HuH-7.5 (cell line): Measurements from ENCODE around the gene SPRR2B.
"Not testable (repeated sequence)": the region's sequence is repeated elsewhere in the genome, so short reads cannot be mapped to it uniquely, and the experiment has no call there.

ENCODE experiments used
- DNase-seq: peaks from one replicate; pipeline ENCODE4 v3.0.0; 2011; ENCODE audit warnings: low spot score

SPRR2B gene

DNA sequence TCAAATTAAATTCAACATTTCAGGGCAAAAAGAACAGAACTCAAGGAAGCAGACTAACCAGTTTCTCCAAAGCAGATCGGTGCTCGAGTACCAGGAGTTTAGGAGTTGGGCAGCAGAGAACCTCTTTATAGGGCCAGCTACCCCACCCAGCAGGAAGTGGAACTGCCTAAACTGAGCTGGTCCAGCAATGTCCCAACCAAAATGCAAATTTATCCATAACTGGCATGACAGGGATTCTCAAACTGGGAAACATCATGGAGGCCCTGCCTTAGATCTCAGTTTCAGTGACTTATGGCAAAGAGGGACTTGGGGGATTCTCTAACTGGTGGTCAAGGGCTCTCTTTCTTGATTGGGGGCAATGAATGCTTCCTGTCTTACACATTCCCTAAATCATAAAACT is at the start of gene SPRR2B:
SPRR2B (minus strand) TSS at position 101 of the 400 bp plus-strand sequence. CDS start 772 bp downstream, outside the sequence.
- DNase-seq: no peak

DNA sequence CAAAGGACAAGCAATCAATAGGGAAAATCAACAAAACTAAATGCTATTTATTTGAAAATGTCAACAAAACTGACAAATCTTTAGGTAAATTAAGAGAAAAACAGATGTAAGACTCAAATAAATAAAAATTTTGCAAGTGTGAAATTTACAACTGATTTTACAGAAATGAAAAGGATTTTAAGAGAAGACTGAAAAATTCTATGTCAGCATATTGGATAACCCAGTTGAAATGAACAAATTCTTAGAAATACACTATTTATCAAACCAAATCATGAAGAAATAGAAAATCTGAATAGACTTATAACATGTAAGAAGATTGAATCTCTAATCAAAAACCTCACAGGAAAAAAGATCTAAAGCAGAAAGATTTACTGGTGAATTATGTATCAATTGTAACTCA is 49.5 kb upstream of the SPRR2B start:
- DNase-seq: no peak

DNA sequence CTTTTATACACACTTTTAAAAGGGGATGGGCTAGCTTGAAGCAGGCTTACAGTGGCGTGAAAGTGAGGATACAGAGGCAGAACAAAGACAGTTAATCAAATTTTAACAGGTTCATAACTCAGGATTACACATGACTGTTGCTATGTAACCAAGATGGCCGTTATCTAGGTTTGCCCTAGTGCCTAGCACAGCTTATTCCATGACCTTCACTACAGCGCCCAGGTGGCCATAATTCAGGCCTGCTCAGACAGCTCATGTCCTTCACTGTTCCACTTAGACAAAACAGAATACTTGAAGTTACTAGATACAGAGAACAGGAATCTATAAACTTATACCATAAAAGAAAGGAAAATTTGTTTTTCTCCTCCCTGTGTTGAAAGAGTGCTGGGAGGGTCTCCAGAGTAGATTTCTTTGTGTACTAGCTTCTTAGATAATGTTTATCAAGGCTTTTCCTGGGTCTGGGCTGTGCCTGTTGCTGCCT is 48.1 kb upstream of the SPRR2B start:
- no peak for DNase-seq

DNA sequence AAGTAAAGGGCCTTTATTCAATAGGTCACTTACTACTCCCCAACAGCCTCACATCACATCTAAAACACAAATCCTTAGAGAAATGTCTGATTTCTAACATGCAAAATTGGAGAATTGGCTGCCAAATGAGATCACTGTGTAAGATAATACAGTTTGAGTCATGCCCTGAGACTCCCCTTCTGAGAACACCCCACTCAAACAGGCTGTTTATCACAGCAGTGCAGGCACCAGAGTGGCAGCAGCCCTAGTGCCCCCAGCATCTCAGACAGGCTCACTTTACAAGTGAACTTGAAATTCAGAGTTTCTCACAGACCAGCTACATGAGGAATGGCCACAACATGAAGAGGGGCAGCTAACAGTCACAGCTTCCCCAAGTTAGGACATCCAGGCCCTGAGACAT is 43.9 kb upstream of the SPRR2B start:
- DNase-seq: not testable (repeated sequence)

DNA sequence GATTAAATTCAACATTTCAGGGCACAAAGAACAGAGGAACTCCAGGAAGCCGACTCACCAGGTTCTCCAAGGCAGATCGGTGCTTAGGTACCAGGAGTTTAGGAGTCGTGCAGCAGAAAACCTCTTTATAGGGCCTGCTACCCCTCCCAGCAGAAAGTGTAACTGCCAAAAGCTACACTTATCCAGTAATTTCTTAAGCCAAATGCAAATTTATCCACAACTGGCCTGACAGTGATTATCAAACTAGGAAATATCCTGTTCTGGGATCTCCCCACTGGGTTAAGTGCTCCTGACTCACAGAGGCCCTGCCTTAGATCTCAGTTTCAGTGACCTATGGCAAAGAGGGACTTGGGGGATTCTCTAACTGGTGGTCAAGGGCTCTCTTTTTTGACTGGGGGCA is 42.0 kb upstream of the SPRR2B start, which contains the start of gene SPRR2F:
SPRR2F (minus strand) TSS at position 101 of the 400 bp plus-strand sequence. CDS start 783 bp downstream, outside the sequence.
- DNase-seq: no peak

DNA sequence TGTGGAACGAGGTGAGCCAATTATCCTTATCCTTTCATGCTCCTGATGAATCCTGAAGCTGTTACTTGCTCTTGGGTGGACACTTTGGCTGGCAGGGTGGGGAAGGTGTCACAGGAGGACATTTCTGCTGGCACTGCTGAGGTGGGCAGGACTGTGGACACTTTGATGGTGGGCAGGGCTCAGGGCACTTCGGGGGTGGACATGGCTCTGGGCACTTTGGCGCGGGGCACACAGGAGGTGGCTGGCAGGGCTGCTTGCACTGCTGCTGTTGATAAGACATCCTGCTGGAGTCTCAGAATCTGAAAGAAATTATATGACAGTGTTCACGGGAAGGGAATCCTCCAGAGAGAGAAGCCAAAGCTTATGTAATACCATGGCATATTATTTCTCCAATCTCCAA is 41.0 kb upstream of the SPRR2B start:
- not testable (repeated sequence) for DNase-seq

DNA sequence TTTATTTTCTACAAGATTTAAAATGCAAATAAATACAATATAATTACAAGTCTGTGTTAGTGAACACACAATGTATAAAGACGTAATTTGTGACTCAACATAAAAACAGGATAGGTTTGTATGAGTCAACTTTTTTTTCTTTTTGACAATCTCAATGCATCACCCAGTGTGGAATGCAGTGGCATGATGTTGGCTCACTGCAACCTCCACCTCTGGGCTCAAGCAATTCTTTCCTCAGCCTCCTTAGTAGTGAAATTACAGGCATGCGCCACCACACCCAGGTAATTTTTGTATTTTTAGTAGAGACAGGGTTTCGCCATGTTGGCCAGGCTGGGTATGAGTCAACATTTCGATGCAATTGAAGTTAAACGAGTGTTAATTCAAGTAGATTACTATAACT is 28.8 kb upstream of the SPRR2B start:
- no peak for DNase-seq

DNA sequence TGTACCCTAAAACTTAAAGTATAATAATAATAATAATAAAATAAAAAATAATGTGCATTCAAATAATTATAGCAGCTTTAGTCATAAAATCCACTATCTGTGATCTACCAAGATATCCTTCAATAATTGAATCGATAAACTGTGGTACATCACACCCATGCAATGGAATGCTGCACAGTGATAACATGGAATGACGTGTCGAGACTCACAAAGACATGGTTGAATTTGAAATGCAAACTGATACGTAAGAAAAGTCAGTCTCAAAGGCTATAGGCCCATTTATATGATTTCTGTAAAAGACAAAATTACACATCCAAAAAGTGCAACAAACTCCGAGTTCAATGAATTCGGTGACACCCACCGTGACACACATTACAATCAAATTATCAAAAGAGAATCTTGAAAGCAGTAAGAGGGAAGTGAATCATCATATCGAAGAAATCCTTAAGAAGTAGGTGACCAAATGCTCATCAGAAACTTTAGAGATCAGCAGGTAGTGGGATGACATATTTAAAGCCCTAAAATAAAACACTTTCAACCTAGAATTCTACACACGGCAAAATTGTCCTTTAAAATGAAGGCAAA is 28.1 kb upstream of the SPRR2B start:
- DNase-seq: no peak

DNA sequence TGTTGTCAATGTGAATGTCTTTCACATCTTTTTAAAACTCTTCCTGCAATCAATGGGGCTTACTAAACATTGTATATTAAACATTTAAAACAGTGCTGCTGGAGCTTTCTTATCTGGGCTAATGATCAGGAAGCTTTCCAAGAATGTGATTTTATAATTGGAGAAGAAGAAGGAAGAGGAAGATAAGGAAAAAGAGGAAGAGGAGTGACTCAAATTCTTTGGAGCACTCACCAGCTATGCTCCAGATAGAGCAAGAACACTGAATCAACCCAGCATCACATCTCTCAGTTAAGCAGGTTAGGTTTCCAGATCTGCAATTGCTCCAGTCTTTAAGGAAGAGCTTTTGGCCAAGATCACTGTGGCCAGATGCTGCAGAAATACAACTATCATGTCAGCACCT is 24.4 kb upstream of the SPRR2B start:
- DNase-seq: no peak

DNA sequence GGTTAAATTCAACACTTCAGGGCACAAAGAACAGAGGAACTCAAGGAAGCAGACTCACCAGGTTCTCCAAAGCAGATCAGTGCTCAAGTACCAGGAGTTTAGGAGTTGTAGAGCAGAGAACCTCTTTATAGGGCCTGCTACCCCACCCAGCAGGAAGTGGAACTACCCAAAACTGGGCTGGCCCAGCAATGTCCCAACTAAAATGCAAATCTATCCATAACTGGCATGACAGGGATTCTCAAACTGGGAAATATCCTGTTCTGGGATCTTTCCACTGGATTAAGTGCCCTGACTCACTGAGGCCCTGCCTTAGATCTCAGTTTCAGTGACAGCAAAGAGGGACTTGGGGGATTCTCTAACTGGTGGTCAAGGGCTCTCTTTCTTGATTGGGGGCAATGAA is 23.0 kb upstream of the SPRR2B start, which contains the start of gene SPRR2E:
SPRR2E (minus strand) TSS at position 101 of the 400 bp plus-strand sequence. CDS start 775 bp downstream, outside the sequence.
- DNase-seq: no peak

DNA sequence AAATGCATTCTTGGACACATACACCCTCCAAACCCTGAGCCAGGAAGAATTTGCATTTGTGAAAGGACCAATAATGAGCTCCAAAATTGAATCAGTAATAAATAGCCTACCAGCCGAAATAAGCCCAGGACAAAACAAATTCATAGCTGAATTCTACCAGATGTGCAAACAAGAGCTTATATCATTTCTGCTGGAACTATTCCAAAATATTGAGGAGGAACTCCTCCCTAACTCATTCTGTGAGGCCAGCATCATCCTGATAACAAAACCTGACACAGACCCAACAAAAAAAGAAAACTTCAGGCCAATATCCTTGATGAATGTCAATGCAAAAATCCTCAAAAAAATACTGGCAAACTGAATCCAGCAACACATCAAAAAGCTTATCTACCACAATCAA is 16.2 kb upstream of the SPRR2B start:
- DNase-seq: no peak

DNA sequence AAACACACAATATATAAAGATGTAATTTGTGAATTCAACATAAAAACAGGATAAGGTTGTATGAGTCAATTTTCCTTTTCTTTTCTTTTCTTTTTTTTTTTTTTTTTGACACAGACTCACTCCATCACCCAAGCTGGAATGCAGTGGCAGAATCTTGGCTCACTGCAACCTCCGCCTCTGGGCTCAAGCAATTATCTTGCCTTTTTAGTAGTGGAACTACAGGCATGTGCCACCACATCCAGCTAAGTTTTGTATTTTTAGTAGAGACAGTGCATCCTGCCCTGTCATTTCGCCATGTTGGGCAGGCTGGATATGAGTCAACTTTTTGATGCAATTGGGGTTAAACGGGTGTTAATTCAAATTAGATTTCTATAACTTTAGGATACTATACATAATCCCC is 10.3 kb upstream of the SPRR2B start:
- DNase-seq: no peak

DNA sequence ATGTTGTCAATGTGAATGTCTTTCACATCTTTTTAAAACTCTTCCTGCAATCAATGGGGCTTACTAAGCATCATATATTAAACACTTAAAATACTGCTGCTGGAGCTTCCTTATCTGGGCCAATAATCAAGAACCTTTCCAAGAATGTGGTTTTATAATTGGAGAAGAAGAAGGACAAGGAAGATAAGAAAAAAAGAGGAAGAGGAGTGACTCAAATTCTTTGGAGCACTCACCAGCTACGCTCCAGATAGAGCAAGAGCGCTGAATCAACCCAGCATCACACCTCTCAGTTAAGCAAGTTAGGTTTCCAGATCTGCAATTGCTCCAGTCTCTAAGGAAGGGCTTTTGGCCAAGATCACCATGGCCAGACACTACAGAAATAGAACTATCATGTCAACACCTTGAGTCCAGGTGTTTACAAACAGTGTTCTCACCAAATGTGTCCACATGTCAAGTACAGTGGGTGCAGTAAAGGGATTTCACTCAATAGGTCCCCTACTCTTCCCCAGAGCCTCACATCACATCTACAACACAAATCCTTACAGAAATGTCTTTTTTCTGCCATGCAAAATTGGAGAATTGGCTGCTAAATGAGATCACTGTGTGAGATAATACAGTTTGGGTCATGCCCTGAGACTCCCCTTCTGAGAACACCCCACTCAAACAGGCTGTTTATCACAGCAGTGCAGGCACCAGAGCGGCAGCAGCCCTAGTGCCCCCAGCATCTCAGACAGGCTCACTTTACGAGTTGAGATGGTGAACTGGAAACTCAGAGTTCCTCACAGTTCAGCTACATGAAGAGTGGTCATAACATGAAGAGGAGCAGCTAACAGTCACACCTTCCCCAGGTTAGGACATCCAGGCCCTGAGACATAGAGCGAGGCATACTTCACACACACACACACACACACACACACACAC is 1.7 kb upstream of the SPRR2B start:
- no peak for DNase-seq

DNA sequence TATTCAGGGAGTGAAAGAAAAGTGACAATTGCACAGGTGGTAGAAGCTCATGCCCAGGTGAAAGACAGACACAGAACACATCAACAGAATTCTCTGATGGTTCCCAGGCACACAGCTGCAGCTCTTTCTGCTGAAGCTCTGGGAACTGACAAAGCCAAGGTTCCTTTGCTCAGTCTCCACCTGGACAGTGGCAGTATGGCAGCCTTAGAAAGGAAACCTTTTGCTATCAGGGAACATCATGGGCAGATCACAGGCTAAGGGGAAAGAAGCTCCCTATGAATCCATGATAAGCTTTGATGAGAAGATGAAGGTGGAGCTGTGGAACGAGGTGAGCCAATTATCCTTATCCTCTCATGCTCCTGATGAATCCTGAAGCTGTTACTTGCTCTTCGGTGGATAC is 1.2 kb downstream of the SPRR2B start:
- DNase-seq: no peak

DNA sequence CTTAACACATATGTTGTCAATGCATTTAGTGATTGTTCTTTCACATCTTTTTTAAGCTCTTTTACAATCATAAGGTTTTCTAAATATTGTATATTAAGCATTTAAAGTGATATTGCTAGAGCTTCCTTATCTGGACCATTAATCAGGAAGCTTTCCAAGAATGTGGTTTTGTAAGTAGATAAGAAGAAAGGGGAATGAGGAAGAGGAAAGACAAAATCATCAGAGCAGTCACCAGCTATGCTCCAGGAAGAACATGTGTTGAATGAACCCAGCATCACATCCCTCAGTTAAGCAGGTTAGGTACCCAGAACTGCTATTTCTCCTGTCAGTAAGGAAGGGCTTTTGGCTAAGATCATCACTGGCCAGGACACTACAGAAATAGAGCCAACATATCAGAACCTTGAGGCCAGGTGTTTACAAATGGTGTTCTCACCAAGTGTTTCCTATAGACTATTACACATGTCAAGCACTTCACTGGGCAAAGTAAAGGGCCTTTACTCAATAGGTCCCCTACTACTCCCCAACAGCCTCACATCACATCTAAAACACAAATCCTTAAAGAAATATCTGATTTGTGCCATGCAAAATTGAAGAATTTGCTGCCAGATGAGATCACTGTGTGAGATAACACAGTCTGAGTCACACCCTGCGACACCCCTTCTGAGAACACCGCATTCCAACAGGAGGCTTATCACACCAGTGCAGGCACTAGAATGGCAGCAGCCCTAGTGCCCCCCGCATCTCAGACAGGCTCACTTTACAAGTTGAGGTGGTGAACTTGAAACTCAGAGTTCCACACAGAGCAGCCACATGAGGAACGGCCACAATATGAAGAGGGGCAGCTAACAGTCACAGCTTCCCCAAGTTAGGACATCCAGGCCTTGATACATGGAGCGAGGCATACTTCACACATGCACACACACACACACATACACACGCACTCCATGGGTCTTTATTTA is 12.3 kb downstream of the SPRR2B start:
- DNase-seq: no peak

DNA sequence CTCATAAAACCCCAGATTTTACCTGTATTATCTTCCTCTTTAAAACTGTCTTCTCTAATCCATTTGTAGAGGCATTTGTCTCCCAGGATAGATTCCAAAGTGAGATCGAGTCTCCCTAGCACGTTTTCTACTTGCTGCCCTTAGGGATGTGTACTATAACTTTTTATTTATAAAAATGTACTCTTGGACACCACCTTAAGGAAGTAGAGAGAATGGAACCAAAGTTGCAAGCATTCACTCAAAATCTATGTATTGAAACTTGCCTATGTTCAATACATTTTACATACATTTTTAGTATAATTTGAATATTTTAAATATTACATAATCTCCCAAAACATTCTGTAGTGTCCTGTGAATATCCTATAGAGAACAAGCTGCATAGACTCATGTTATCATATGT is 13.3 kb downstream of the SPRR2B start:
- no peak for DNase-seq

DNA sequence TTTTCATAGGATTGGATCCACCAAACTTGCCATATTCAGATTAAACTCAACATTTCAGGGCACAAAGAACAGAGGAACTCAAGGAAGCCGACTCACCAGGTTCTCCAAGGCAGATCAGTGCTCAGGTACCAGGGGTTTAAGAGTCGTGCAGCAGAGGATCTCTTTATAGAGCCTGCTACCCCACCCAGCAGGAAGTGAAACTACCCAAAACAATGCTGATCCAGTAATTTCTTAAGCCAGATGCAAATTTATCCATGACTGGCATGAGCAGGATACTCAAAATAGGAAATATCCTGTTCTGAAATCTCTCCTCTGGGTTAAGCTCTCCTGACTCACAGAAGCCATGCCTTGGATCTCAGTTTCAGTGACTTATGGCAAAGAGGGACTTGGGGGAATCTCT is 14.0 kb downstream of the SPRR2B start, which contains the start of gene SPRR2A:
SPRR2A (minus strand) TSS at position 138 of the 400 bp plus-strand sequence. CDS start 777 bp downstream, outside the sequence.
- DNase-seq: no peak

DNA sequence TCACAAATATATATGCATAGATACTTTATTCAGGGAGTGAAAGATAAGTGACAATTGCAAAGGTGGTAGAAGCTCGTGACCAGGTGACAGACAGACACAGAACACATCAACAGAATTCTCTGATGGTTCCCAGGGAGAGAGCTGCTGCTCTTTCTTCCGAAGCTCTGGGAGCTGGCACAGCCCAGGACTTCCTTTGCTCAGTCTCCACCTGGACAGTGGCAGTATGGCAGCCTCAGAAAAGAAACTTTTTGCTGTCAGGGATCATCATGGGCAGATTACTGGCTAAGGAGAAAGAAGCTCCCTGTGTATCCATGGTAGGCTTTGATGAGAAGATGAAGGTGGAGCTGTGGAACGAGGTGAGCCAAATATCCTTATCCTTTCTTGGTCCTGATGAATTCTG is 15.3 kb downstream of the SPRR2B start:
- not testable (repeated sequence) for DNase-seq

DNA sequence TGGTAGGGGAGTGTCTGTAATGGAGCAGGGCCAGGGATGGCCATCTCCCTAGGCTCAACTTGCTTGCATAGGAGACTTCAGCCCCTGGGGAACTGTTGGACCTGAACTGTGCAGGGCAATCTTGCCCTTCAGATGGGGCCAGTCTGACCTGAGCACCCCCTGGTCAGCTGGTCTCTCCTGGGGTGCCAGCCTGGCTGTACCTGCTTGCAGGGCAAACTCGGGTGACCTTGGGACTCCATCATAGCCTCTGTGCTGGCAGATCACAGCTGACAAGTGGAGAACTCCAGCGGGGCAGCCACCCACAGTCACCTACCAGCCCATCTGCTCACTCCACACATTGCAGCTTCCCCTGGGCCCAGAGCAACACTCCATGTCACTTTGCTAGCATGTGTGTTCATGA is 22.2 kb downstream of the SPRR2B start:
- no peak for DNase-seq

DNA sequence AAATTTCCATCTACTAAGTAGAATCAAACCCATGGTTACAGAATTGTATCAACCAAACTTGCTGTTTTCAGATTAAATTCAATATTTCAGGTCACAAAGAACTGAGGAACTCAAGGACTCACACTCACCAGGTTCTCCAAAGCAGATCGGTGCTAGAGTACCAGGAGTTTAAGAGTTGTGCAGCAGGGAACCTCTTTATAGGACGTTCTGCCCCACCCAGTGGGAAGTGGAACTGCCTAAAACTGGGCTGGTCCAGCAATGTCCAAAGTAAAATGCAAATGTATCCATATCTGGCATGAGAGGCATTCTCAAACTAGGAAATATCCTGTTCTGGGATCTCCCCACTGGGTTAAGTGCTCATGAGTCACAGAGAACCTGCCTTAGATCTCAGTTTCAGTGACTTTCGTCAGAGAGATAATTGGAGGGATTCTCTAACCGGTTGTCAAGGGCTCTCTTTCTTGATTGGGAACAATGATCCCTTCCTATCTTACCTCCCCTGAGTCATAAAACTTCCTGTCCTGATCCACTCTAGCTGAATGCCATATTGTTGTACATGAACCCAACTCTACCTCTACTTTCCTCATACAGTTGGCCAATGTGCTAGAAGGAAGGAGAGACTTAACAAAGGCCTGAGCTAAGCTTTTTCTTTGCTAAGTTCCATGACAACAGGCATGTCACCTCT is 30.3 kb downstream of the SPRR2B start, which contains the start of gene SPRR2D:
SPRR2D (minus strand) TSS at position 171 of the 682 bp plus-strand sequence. CDS start 774 bp downstream, outside the sequence.
- DNase-seq: no peak

DNA sequence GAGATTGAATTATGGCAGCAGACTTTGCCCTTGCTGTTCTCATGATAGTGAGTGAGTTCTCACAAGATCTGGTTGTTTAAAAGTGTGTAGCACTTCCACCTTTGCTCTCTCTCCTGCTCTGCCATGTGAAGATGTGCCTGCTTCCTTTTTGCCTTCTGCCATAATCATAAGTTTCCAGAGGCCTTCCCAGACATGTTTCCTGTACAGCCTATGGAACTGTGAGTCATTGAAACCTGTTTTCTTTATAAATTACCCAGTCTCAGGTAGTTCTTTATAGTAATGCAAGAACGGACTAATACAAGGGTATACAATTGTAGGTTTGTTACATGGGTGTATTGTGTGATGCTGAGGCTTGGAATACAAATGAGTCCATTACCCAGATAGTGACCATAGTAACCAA is 36.2 kb downstream of the SPRR2B start:
- DNase-seq: no peak
